ENCODE results near the gene SLC15A2.
"Not testable (repeated sequence)": the region's sequence is repeated elsewhere in the genome, so short reads cannot be mapped to it uniquely, and the experiment has no call there.

Gene SLC15A2

GRCh38 chr3:121894301-121894990 is at the start of gene SLC15A2:
Gene SLC15A2, plus strand, starts transcription at chr3:121894401. Its CDS starts 76 bp downstream, at chr3:121894477.
- H3K27me3 Mint-ChIP-seq, result no peaks in the 10 kb centered on the region
- CTCF ChIA-PET, result no interaction called here
- no peak within 1 kb of the TSS for H3K27ac Mint-ChIP-seq
- H3K4me1 Mint-ChIP-seq, result no peaks in the 10 kb centered on the region
- H3K9me3 Mint-ChIP-seq, result no peaks in the 10 kb centered on the region
- no peak for DNase-seq
- no peak within 1 kb of the TSS for H3K4me3 Mint-ChIP-seq
- peaks cover 2% of the 10 kb centered on the region for H3K36me3 Mint-ChIP-seq

- H3K9me3 Mint-ChIP-seq, result no peaks in the 10 kb centered on the region
- no peaks in the 10 kb centered on the region for H3K4me1 Mint-ChIP-seq
- H3K27me3 Mint-ChIP-seq, result no peaks in the 10 kb centered on the region
- peaks cover 22% of the 10 kb centered on the region for H3K36me3 Mint-ChIP-seq
- no peak overlapping the region for H3K4me3 Mint-ChIP-seq
- DNase-seq, result no peak
- H3K27ac Mint-ChIP-seq, result no peak overlapping the region
- CTCF ChIA-PET, result no interaction called here
Measured at GRCh38 chr3:121844892-121845291, 49.3 kb upstream of the SLC15A2 start.

- H3K9me3 Mint-ChIP-seq, result no peaks in the 10 kb centered on the region
- H3K27me3 Mint-ChIP-seq, result no peaks in the 10 kb centered on the region
- DNase-seq, result no peak
- H3K4me1 Mint-ChIP-seq, result no peaks in the 10 kb centered on the region
- no peak overlapping the region for H3K4me3 Mint-ChIP-seq
- H3K36me3 Mint-ChIP-seq, result peaks cover 8% of the 10 kb centered on the region
- CTCF ChIA-PET, result no interaction called here
- H3K27ac Mint-ChIP-seq, result no peak overlapping the region
Measured at GRCh38 chr3:121852256-121852655, 41.9 kb upstream of the SLC15A2 start.

- no peak overlapping the region for H3K4me3 Mint-ChIP-seq
Measured at GRCh38 chr3:121855555-121855954, 38.6 kb upstream of the SLC15A2 start.

GRCh38 chr3:121857778-121858177 is 36.4 kb upstream of the SLC15A2 start:
- H3K27ac Mint-ChIP-seq, H3K4me1 Mint-ChIP-seq, CTCF ChIA-PET, H3K4me3 Mint-ChIP-seq, DNase-seq, H3K27me3 Mint-ChIP-seq, H3K9me3 Mint-ChIP-seq: not testable (repeated sequence)
- peaks cover 34% of the 10 kb centered on the region for H3K36me3 Mint-ChIP-seq

More at GRCh38 chr3:121855555-121855954, 38.6 kb upstream of the SLC15A2 start:
- H3K27ac Mint-ChIP-seq, result no peak overlapping the region
- H3K9me3 Mint-ChIP-seq, result peaks cover 3% of the 10 kb centered on the region
- CTCF ChIA-PET, result no interaction called here
- H3K36me3 Mint-ChIP-seq, result peaks cover 20% of the 10 kb centered on the region
- no peaks in the 10 kb centered on the region for H3K4me1 Mint-ChIP-seq
- no peaks in the 10 kb centered on the region for H3K27me3 Mint-ChIP-seq
- DNase-seq, result no peak

- not testable (repeated sequence) for DNase-seq, H3K27ac Mint-ChIP-seq, H3K9me3 Mint-ChIP-seq, H3K27me3 Mint-ChIP-seq, H3K4me3 Mint-ChIP-seq, H3K4me1 Mint-ChIP-seq
- H3K36me3 Mint-ChIP-seq, result peaks cover 38% of the 10 kb centered on the region
- CTCF ChIA-PET, result interaction anchor here (1.3 kb wide), 1 partner anchor 12 kb away, joined by 4 read pairs; no protein-coding TSS in a partner anchor
Measured at GRCh38 chr3:121863247-121863646, 31.0 kb upstream of the SLC15A2 start.

GRCh38 chr3:121863801-121864200 is 30.4 kb upstream of the SLC15A2 start:
- Mint-ChIP-seq H3K9me3 (no peaks in the 10 kb centered on the region), H3K36me3 (peaks cover 34% of the 10 kb centered on the region), H3K4me3 (no peak overlapping the region), H3K4me1 (no peaks in the 10 kb centered on the region), H3K27me3 (no peaks in the 10 kb centered on the region), H3K27ac (no peak overlapping the region)
- no peak for DNase-seq
- CTCF ChIA-PET, result interaction anchor here (1.3 kb wide), 1 partner anchor 12 kb away, joined by 4 read pairs; no protein-coding TSS in a partner anchor

GRCh38 chr3:121869736-121870135 is 24.5 kb upstream of the SLC15A2 start:
- H3K9me3 Mint-ChIP-seq, result no peaks in the 10 kb centered on the region
- DNase-seq, result no peak
- H3K4me1 Mint-ChIP-seq, result no peaks in the 10 kb centered on the region
- no peak overlapping the region for H3K4me3 Mint-ChIP-seq
- H3K36me3 Mint-ChIP-seq, result peaks cover 15% of the 10 kb centered on the region
- H3K27me3 Mint-ChIP-seq, result no peaks in the 10 kb centered on the region
- no peak overlapping the region for H3K27ac Mint-ChIP-seq
- CTCF ChIA-PET, result interaction anchor here (0.6 kb wide), 1 partner anchor 82 kb away, joined by 3 read pairs; no protein-coding TSS in a partner anchor

- Mint-ChIP-seq H3K27ac (no peak overlapping the region), H3K4me3 (no peak overlapping the region), H3K9me3 (no peaks in the 10 kb centered on the region), H3K4me1 (no peaks in the 10 kb centered on the region), H3K27me3 (no peaks in the 10 kb centered on the region), H3K36me3 (peaks cover 13% of the 10 kb centered on the region)
- CTCF ChIA-PET, result no interaction called here
- DNase-seq, result no peak
Measured at GRCh38 chr3:121870717-121871116, 23.5 kb upstream of the SLC15A2 start.

- CTCF ChIA-PET, result no interaction called here
- DNase-seq, result no peak
- Mint-ChIP-seq H3K27ac (no peak overlapping the region), H3K36me3 (peaks cover 10% of the 10 kb centered on the region), H3K4me1 (no peaks in the 10 kb centered on the region), H3K9me3 (no peaks in the 10 kb centered on the region), H3K4me3 (no peak overlapping the region), H3K27me3 (no peaks in the 10 kb centered on the region)
Measured at GRCh38 chr3:121871430-121871829, 22.8 kb upstream of the SLC15A2 start.

- CTCF ChIA-PET, result no interaction called here
- H3K27me3 Mint-ChIP-seq, result no peaks in the 10 kb centered on the region
- no peak for DNase-seq
- no peaks in the 10 kb centered on the region for H3K9me3 Mint-ChIP-seq
- H3K4me3 Mint-ChIP-seq, result no peak overlapping the region
- H3K36me3 Mint-ChIP-seq, result peaks cover 4% of the 10 kb centered on the region
- no peak overlapping the region for H3K27ac Mint-ChIP-seq
- no peaks in the 10 kb centered on the region for H3K4me1 Mint-ChIP-seq
Measured at GRCh38 chr3:121878411-121878810, 15.8 kb upstream of the SLC15A2 start.

GRCh38 chr3:121883507-121883906 is 10.7 kb upstream of the SLC15A2 start:
- H3K27ac Mint-ChIP-seq, result no peak overlapping the region
- no peaks in the 10 kb centered on the region for H3K27me3 Mint-ChIP-seq
- H3K9me3 Mint-ChIP-seq, result no peaks in the 10 kb centered on the region
- CTCF ChIA-PET, result interaction anchor here (0.5 to 2.1 kb wide), 4 partner anchors 107 to 300 kb away, joined by 3 to 10 read pairs (median 4); no protein-coding TSS in a partner anchor
- no peaks in the 10 kb centered on the region for H3K36me3 Mint-ChIP-seq
- H3K4me3 Mint-ChIP-seq, result no peak overlapping the region
- DNase-seq, result no peak
- no peaks in the 10 kb centered on the region for H3K4me1 Mint-ChIP-seq

GRCh38 chr3:121885386-121885785 is 8.8 kb upstream of the SLC15A2 start:
- Mint-ChIP-seq H3K9me3 (no peaks in the 10 kb centered on the region), H3K4me1 (no peaks in the 10 kb centered on the region), H3K36me3 (no peaks in the 10 kb centered on the region), H3K4me3 (no peak overlapping the region), H3K27ac (no peak overlapping the region), H3K27me3 (no peaks in the 10 kb centered on the region)
- DNase-seq, result no peak
- CTCF ChIA-PET, result no interaction called here

GRCh38 chr3:121895121-121895520 is 920 bp downstream of the SLC15A2 start:
- peaks cover 2% of the 10 kb centered on the region for H3K36me3 Mint-ChIP-seq
- no peak overlapping the region for H3K27ac Mint-ChIP-seq
- H3K9me3 Mint-ChIP-seq, result no peaks in the 10 kb centered on the region
- H3K27me3 Mint-ChIP-seq, result no peaks in the 10 kb centered on the region
- no peak overlapping the region for H3K4me3 Mint-ChIP-seq
- no peak for DNase-seq
- CTCF ChIA-PET, result no interaction called here
- H3K4me1 Mint-ChIP-seq, result no peaks in the 10 kb centered on the region

GRCh38 chr3:121895736-121896135 is 1.5 kb downstream of the SLC15A2 start:
- CTCF ChIA-PET, result no interaction called here
- Mint-ChIP-seq H3K4me3 (no peak overlapping the region), H3K9me3 (no peaks in the 10 kb centered on the region), H3K27ac (no peak overlapping the region), H3K27me3 (no peaks in the 10 kb centered on the region), H3K4me1 (no peaks in the 10 kb centered on the region), H3K36me3 (peaks cover 2% of the 10 kb centered on the region)
- DNase-seq, result no peak

Data from activated naive CD4-positive, alpha-beta T cell treated with anti-CD3 and anti-CD28 coated beads, Interleukin-2, amount 10 ng/mL, durations not matched to agents 7 days and 5 days (primary cell).